MG63 (cell line): Measurements from ENCODE around the gene GNE. TPM values are rescaled to one million over a fixed set of nuclear protein-coding genes. Genes with fewer than 3 reads are reported as not detected.
A peak's percentile ranks its signal among the peaks of the same experiment; 100 is the strongest.
"Not testable (repeated sequence)": the region's sequence is repeated elsewhere in the genome, so short reads cannot be mapped to it uniquely, and the experiment has no call there.

Source experiments
- DNase-seq: peaks from one replicate; pipeline ENCODE4 v3.0.0-alpha.2; 2020
- H3K27me3 ChIP-seq: fragments of 250-450 bp; sonication (Bioruptor Pico); 2 replicates; pipeline ENCODE4 v1.5.1; 2020; ENCODE audit warnings: mild to moderate bottlenecking, moderate library complexity
- H3K36me3 ChIP-seq: fragments of 250-450 bp; sonication (Bioruptor Pico); 2 replicates; pipeline ENCODE4 v1.5.1; 2020; ENCODE audit warnings: mild to moderate bottlenecking, moderate library complexity
- H3K4me3 ChIP-seq: fragments of 250-450 bp; sonication (Bioruptor Pico); 2 replicates; pipeline ENCODE4 v1.5.1; 2020; ENCODE audit warnings: mild to moderate bottlenecking, moderate library complexity
- H3K9me3 ChIP-seq: fragments of 250-450 bp; sonication (Bioruptor Pico); 2 replicates; pipeline ENCODE4 v1.5.1; 2020; ENCODE audit warnings: mild to moderate bottlenecking, moderate library complexity
- total RNA-seq: library from RNA; depleted of rRNA; stranded (reverse); fragments of >200 nt; shearing (Covaris generic); gene quantifications from 2 replicates; pipeline ENCODE4 v1.2.3, GENCODE V29; 2014; ENCODE audit warnings: low replicate concordance

GNE gene
- total RNA-seq, 1 experiment from 2014 or later: 34.0 TPM

DNA sequence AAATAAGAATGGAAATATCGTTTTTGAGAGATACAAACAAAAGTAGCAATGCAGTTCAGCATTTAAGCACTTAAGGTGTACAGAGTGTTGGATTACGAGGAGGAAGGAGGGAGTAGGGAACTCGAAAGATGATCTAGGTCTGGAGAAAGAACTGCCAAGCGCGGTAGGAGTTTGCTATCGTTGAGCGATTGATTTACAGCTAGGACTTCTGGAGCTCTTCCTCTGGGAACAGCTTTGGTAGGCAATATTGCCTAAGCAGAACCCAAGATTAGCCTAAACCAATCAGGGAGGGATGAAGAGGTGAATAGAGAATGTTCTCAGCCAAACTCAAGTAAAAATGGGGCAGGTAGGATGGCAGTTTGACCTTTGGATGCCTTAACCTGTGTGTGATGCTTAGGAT lies 66.6 kb downstream of the GNE start:
- Histone ChIP-seq H3K36me3 (peaks cover 57% of the 10 kb centered on the region), H3K27me3 (no peaks in the 10 kb centered on the region), H3K9me3 (no peaks in the 10 kb centered on the region), H3K4me3 (peak overlapping the region; percentile 97)
- no peak for DNase-seq

DNA sequence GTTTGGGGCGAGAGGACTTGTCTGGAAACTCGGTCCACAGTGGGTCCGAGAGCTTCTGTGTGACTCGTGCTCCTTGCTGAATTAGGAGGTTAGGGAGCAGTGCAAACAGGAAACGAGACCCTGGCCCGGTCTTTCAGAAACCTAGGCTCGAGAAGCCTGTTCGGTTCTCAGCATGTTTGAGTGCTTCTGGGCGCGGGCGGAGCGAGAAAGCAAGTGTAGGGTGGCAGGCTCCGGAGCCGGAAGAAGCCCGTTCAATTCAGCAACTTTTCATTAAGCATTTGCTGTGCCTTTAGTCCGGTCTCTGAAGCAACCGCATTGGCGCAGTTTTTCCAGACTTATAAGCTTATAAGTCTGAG lies 67.0 kb downstream of the GNE start:
- DNase-seq: peak; percentile 56
- Histone ChIP-seq H3K36me3 (peaks cover 53% of the 10 kb centered on the region), H3K27me3 (no peaks in the 10 kb centered on the region), H3K9me3 (no peaks in the 10 kb centered on the region), H3K4me3 (peak overlapping the region; percentile 97)

DNA sequence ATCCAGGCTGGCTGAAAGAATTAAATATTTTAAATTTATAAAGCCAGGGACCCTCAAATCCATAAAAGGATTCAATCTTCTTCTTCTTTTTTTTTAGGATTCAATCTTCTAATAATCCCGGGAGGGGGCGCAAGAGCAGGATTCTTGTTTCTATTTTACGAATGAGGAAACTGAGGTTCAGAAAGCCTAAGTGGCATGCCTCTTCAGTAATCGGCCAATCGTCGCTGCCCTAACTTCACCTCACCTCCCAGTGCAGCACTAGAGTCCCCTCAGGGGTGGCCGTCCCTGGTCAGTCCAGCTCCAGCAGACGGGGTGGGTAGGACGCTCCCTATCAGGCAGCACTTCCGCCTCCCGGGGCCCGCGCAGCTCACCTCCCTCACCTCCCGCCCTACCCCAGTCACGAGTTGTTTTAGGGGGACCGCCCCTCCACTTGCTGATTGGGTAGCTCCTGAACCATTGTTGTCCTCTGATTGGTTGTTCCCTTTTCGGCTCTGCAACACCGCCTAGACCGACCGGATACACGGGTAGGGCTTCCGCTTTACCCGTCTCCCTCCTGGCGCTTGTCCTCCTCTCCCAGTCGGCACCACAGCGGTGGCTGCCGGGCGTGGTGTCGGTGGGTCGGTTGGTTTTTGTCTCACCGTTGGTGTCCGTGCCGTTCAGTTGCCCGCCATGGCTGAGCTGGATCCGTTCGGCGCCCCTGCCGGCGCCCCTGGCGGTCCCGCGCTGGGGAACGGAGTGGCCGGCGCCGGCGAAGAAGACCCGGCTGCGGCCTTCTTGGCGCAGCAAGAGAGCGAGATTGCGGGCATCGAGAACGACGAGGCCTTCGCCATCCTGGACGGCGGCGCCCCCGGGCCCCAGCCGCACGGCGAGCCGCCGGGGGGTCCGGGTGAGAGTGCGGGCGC lies 67.6 kb downstream of the GNE start, which contains the start of gene CLTA:
TSS of gene CLTA (plus strand) at position 534 of the 902 bp plus-strand sequence. CDS start at position 670, 136 bp downstream.
- Histone ChIP-seq H3K4me3 (peak within 1 kb of the TSS; percentile 97), H3K27me3 (no peaks in the 10 kb centered on the region), H3K9me3 (no peaks in the 10 kb centered on the region), H3K36me3 (peaks cover 49% of the 10 kb centered on the region)
- DNase-seq: peak; percentile 100

DNA sequence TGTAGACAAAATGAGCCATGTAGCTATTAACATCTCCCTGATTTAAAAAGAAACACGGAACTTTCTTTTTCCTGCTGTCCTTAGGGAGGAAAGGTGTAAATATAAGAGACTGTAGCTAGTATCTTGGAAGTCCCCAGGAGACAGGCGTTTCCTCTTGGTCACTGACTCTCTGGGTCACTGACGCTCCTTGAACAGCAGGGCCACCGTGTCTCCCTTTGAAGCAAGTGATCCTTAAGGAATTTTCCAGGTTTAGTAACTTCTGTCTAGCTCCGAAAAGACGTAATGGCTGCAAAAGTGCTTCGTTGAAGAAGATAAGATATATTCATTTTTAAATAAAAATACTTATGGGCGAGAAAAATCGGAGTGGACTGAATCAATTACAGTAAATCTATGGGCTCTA lies 68.3 kb downstream of the GNE start:
- H3K36me3 ChIP-seq: peaks cover 42% of the 10 kb centered on the region
- no peak for DNase-seq
- no peaks in the 10 kb centered on the region; the same call in 1 of the 2 replicates for H3K9me3 ChIP-seq
- peak overlapping the region; percentile 97 for H3K4me3 ChIP-seq
- H3K27me3 ChIP-seq: no peaks in the 10 kb centered on the region

DNA sequence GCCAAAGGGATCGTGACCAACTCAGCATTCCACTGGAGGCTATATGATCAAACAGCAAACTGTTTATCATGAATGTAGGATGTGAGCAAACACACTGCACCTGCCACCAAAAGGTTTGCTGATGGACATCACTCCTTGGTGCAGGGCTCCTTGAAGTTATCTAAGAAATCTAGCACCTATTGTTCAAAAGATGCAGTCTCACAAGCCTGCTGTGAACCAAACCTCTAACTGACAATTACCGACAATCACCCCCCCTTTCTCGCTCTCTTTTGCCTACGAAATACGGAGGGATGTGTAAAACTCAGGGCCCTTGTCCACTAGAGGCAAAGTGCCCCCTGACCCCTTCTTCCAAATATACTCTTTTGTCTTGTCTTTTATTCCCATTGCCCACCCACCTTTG lies 70.0 kb downstream of the GNE start:
- H3K9me3 ChIP-seq: no peaks in the 10 kb centered on the region; the same call in 1 of the 2 replicates
- H3K4me3 ChIP-seq: no peak overlapping the region
- no peak for DNase-seq
- no peaks in the 10 kb centered on the region for H3K27me3 ChIP-seq
- H3K36me3 ChIP-seq: peaks cover 24% of the 10 kb centered on the region

GRCh38 chr9:36187414-36187813 lies 70.8 kb downstream of the GNE start:
- Histone ChIP-seq H3K4me3 (no peak overlapping the region), H3K36me3 (peaks cover 16% of the 10 kb centered on the region), H3K27me3 (no peaks in the 10 kb centered on the region), H3K9me3 (no peaks in the 10 kb centered on the region; the same call in 1 of the 2 replicates)
- DNase-seq: peak; percentile 82

- not testable (repeated sequence) for H3K4me3 ChIP-seq, H3K36me3 ChIP-seq, DNase-seq, H3K27me3 ChIP-seq
- peaks cover 22% of the 10 kb centered on the region for H3K9me3 ChIP-seq
Measured at GRCh38 chr9:36180243-36180642, 78.0 kb downstream of the GNE start.

DNA sequence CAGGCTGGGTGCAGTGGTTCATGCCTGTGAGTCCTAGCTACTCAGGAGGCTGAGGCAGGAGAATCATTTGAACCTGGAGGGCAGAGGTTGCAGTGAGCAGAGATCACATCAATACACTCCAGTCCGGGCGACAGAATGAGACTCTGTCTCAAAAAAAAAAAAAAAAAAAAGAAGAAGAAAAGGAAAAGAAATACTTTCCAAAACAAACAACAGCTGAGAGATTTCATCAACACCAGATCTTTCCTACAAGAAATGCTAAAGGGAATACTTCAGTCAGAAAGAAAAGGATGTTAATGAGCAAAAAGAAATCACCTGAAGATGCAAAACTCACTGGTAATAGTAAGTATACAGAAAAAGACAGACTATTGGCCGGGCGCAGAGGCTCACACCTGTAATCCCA lies 80.7 kb downstream of the GNE start:
- Histone ChIP-seq H3K36me3 (no peaks in the 10 kb centered on the region), H3K9me3 (peaks cover 22% of the 10 kb centered on the region), H3K27me3 (peaks cover 4% of the 10 kb centered on the region; the same call in 1 of the 2 replicates), H3K4me3 (no peak overlapping the region)
- DNase-seq: no peak

DNA sequence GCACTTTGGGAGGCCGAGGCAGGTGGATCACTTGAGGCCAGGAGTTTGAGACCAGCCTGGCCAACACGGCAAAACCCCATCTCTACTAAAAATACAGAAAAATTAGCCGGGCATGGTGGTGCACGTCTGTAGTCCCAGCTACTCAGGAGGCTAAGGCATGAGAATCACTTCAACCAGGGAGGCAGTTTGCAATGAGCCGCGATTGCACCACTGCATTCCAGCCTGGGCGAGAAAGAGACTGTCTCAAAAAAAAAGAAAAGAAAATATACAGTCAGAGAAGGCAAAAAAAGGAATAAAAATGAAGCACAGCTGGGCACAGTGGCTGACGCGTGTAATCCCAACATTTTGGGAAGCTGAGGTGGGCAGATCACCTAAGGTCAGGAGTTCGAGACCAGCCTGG lies 81.8 kb downstream of the GNE start:
- not testable (repeated sequence) for H3K36me3 ChIP-seq, H3K4me3 ChIP-seq, H3K27me3 ChIP-seq, DNase-seq
- H3K9me3 ChIP-seq: peaks cover 22% of the 10 kb centered on the region

DNA sequence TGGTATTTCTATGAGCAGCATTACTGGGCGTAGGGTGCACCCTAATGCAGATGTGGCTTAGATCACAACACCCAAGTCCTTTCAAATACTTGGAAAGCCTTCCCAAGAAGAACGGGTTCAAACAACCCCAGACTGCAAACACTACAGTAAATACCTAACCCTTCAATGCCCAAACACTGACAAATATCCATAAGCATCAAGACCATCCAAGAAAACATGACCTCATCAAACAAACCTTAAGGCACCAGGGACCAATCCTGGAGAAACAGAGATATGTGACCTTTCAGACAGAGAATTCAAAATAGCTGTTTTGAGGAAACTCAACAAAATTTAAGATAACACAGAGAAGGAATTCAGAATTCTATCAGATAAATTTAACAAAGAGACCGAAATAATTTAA lies 83.0 kb downstream of the GNE start:
- H3K4me3 ChIP-seq, H3K36me3 ChIP-seq, DNase-seq, H3K27me3 ChIP-seq: not testable (repeated sequence)
- H3K9me3 ChIP-seq: peaks cover 11% of the 10 kb centered on the region

DNA sequence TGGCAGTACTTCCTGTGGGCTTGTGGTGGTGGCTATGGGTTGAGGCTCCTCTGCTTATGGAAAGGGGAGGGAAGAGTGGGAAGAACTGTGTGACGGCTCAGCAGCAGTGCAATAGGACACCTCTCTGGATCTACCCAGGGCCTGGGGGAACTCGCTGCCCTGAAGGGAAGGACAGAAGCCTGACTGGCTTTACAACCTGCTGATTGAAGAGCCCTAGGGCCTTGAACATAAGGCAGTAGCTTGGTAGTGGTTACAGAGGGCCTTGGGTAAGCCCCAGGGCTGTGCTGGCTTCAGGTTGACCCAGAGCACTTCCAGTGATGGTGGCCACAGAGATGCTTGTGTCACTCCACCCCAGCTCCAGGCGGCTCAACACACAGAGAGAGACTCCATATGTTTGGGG lies 83.5 kb downstream of the GNE start:
- Histone ChIP-seq H3K36me3 (no peaks in the 10 kb centered on the region), H3K27me3 (no peaks in the 10 kb centered on the region), H3K9me3 (peaks cover 8% of the 10 kb centered on the region), H3K4me3 (no peak overlapping the region)
- DNase-seq: no peak

GRCh38 chr9:36174271-36174670 lies 84.0 kb downstream of the GNE start:
- no peak overlapping the region for H3K4me3 ChIP-seq
- no peak for DNase-seq
- H3K36me3 ChIP-seq: no peaks in the 10 kb centered on the region
- H3K9me3 ChIP-seq: peaks cover 8% of the 10 kb centered on the region
- H3K27me3 ChIP-seq: no peaks in the 10 kb centered on the region

GRCh38 chr9:36173861-36174260 lies 84.4 kb downstream of the GNE start:
- no peaks in the 10 kb centered on the region for H3K36me3 ChIP-seq

GRCh38 chr9:36170531-36170930 lies 87.7 kb downstream of the GNE start:
- Histone ChIP-seq H3K4me3 (no peak overlapping the region), H3K9me3 (no peaks in the 10 kb centered on the region), H3K27me3 (no peaks in the 10 kb centered on the region), H3K36me3 (no peaks in the 10 kb centered on the region)
- DNase-seq: no peak

More at GRCh38 chr9:36173861-36174260, 84.4 kb downstream of the GNE start:
- Histone ChIP-seq H3K4me3 (no peak overlapping the region), H3K27me3 (no peaks in the 10 kb centered on the region), H3K9me3 (peaks cover 8% of the 10 kb centered on the region)
- DNase-seq: no peak

GRCh38 chr9:36169708-36170107 lies 88.5 kb downstream of the GNE start:
- no peaks in the 10 kb centered on the region for H3K36me3 ChIP-seq
- no peaks in the 10 kb centered on the region for H3K27me3 ChIP-seq
- no peak for DNase-seq
- no peaks in the 10 kb centered on the region for H3K9me3 ChIP-seq
- no peak overlapping the region for H3K4me3 ChIP-seq

GRCh38 chr9:36169166-36169565 lies 89.1 kb downstream of the GNE start, which contains the start of gene CCIN:
Gene CCIN, plus strand, starts transcription at chr9:36169388. Its CDS starts 115 bp downstream, at chr9:36169503.
- no peaks in the 10 kb centered on the region for H3K27me3 ChIP-seq
- H3K36me3 ChIP-seq: no peaks in the 10 kb centered on the region
- no peak within 1 kb of the TSS for H3K4me3 ChIP-seq
- no peak for DNase-seq
- H3K9me3 ChIP-seq: no peaks in the 10 kb centered on the region

DNA sequence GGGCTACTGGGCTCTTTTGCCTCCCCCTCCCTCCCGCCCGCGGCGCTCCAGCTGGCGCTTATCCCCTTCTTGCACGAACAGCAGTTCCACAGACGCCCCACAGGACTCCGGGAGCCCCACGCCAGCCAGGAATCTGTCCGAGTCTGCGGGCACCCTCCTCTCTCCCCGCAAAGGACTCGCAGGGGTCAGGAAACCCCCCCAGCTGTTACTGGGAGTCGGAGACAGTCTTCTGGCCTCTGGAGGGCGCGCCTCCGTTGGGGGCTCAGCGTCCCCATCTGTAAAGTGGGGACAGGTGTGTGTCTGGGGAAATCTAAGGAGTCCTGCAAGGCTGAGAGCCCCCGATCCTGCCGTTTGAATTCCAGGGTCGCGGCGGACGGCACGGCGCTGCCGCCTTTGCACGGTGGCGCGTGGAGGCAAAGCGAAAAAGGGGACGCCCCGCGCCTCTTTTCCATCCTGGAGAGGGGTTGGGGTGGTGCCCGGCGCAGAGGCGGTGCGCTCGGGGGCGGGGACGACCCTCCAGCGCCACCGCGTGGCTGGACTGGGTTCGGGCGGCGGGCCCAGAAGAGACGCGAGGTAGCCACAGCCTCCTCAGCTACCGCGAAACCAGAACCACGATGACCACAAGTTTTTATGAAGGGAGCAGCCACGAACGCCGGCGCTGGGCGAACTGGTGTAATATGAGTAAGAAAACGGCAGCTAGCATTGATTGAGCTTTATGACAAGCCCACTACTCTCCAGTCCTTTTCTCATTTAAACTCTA lies 91.9 kb downstream of the GNE start:
- H3K9me3 ChIP-seq: peaks cover 3% of the 10 kb centered on the region; the same call in 1 of the 2 replicates
- H3K4me3 ChIP-seq: peak overlapping the region; percentile 42
- H3K27me3 ChIP-seq: no peaks in the 10 kb centered on the region
- DNase-seq: peak; percentile 96
- no peaks in the 10 kb centered on the region for H3K36me3 ChIP-seq
